Ishikawa (cell line): Measurements from ENCODE around the gene HMGXB3.

ENCODE experiments used
- CEBPB ChIP-seq: IDR thresholded peaks from 2 replicates; pipeline ENCODE4 v1.6.1; 2012
- CREB1 ChIP-seq: IDR thresholded peaks from 2 replicates; pipeline ENCODE4 v1.6.1; 2012; ENCODE audit warnings: low read depth
- EGR1 ChIP-seq: IDR thresholded peaks from 2 replicates; pipeline ENCODE4 v1.6.1; 2012
- EP300 ChIP-seq: IDR thresholded peaks from 2 replicates; pipeline ENCODE4 v1.6.1; 2012; ENCODE audit warnings: borderline replicate concordance
- FOXM1 ChIP-seq: IDR thresholded peaks from 2 replicates; pipeline ENCODE4 v1.6.1; 2012; ENCODE audit warnings: low read depth, borderline replicate concordance
- MAX ChIP-seq: IDR thresholded peaks from 2 replicates; pipeline ENCODE4 v1.6.1; 2012
- NFIC ChIP-seq: IDR thresholded peaks from 2 replicates; pipeline ENCODE4 v1.6.1; 2012
- RAD21 ChIP-seq: IDR thresholded peaks from 2 replicates; pipeline ENCODE4 v1.6.1; 2012; ENCODE audit warnings: low read depth
- REST ChIP-seq: IDR thresholded peaks from 2 replicates; pipeline ENCODE4 v1.6.1; 2012; ENCODE audit warnings: low read depth, mild to moderate bottlenecking
- TAF1 ChIP-seq: IDR thresholded peaks from 2 replicates; pipeline ENCODE4 v1.6.1; 2012; ENCODE audit warnings: low read depth, mild to moderate bottlenecking
- TCF12 ChIP-seq: IDR thresholded peaks from 2 replicates; pipeline ENCODE4 v1.6.1; 2012; ENCODE audit warnings: low read depth
- TEAD4 ChIP-seq: IDR thresholded peaks from 2 replicates; pipeline ENCODE4 v1.6.1; 2012
- USF1 ChIP-seq: IDR thresholded peaks from 2 replicates; pipeline ENCODE4 v1.6.1; 2012
- YY1 ChIP-seq: IDR thresholded peaks from 2 replicates; pipeline ENCODE4 v1.6.1; 2012; ENCODE audit warnings: low read depth
- ZBTB7A ChIP-seq: IDR thresholded peaks from 2 replicates; pipeline ENCODE4 v1.6.1; 2012; ENCODE audit warnings: low read depth

Gene HMGXB3

GRCh38 chr5:150073086-150073625 is 72.6 kb downstream of the HMGXB3 start:
- TF ChIP-seq TAF1 (no peak), YY1 (no peak), TEAD4 (no peak), EP300 (no peak), FOXM1 (no peak), CREB1 (no peak), EGR1 (no peak), TCF12 (no peak), NFIC (no peak), USF1 (no peak), CEBPB (no peak), RAD21 (no peak)

GRCh38 chr5:150073677-150074076 is 73.1 kb downstream of the HMGXB3 start:
- TF ChIP-seq RAD21, result no peak
- no peak for TF ChIP-seq TCF12
- TF ChIP-seq NFIC, result no peak
- TF ChIP-seq ZBTB7A, result no peak
- no peak for TF ChIP-seq REST
- no peak for TF ChIP-seq FOXM1
- TF ChIP-seq EP300, result no peak
- no peak for TF ChIP-seq EGR1
- TF ChIP-seq USF1, result no peak
- TF ChIP-seq MAX, result no peak
- TF ChIP-seq YY1, result no peak
- TF ChIP-seq TEAD4, result no peak
- TF ChIP-seq TAF1, result no peak
- no peak for TF ChIP-seq CREB1
- no peak for TF ChIP-seq CEBPB

- TF ChIP-seq CEBPB, result no peak
- no peak for TF ChIP-seq RAD21
- TF ChIP-seq EGR1, result no peak
Measured at GRCh38 chr5:150075233-150075632, 74.7 kb downstream of the HMGXB3 start.

- no peak for TF ChIP-seq RAD21
- no peak for TF ChIP-seq MAX
Measured at GRCh38 chr5:150075806-150076205, 75.3 kb downstream of the HMGXB3 start.

- TF ChIP-seq FOXM1, result no peak
- TF ChIP-seq TEAD4, result no peak
- TF ChIP-seq EGR1, result no peak
- TF ChIP-seq CEBPB, result no peak
Measured at GRCh38 chr5:150077060-150077459, 76.5 kb downstream of the HMGXB3 start.

GRCh38 chr5:150077996-150078801 is 77.7 kb downstream of the HMGXB3 start:
- TF ChIP-seq TCF12 (no peak), ZBTB7A (no peak), CREB1 (no peak), TEAD4 (no peak), EGR1 (no peak)

GRCh38 chr5:150078802-150079689 is 78.5 kb downstream of the HMGXB3 start:
- TF ChIP-seq TCF12, result no peak
- TF ChIP-seq CREB1, result no peak
- no peak for TF ChIP-seq CEBPB
